GM12875 (cell line): ENCODE measurements around the gene CD5L.
A peak's percentile ranks its signal among the peaks of the same experiment; 100 is the strongest.

ENCODE experiments used
- H3K4me3 ChIP-seq: one replicate; pipeline ENCODE4 v1.5.1; 2011; ENCODE audit warnings: low read depth, low read length, control low read depth
- CTCF ChIP-seq: IDR thresholded peaks from 2 replicates; pipeline ENCODE4 v1.5.1; 2011; ENCODE audit warnings: low read depth, mild to moderate bottlenecking, control low read depth, inconsistent platforms, low read length, moderate library complexity, borderline replicate concordance; ENCODE audit not compliant: insufficient read depth

Gene CD5L

GRCh38 chr1:157819215-157819614, 22.4 kb downstream of the CD5L start:
- TF ChIP-seq CTCF, result no peak
- no peak overlapping the region for H3K4me3 ChIP-seq

GRCh38 chr1:157813269-157813668, 28.3 kb downstream of the CD5L start:
- no peak overlapping the region for H3K4me3 ChIP-seq
- no peak for TF ChIP-seq CTCF

- H3K4me3 ChIP-seq, result peak overlapping the region; percentile 27
- no peak for TF ChIP-seq CTCF
These were observed 35.0 kb downstream of the CD5L start for GRCh38 chr1:157806431-157807149.

- no peak overlapping the region for H3K4me3 ChIP-seq
- no peak for TF ChIP-seq CTCF
These were observed 37.8 kb downstream of the CD5L start for GRCh38 chr1:157803851-157804250.

GRCh38 chr1:157799996-157800395, 41.6 kb downstream of the CD5L start:
- H3K4me3 ChIP-seq, result no peak overlapping the region
- TF ChIP-seq CTCF, result no peak

- no peak for TF ChIP-seq CTCF
- H3K4me3 ChIP-seq, result no peak overlapping the region
These were observed 43.4 kb downstream of the CD5L start for GRCh38 chr1:157798211-157798610.

GRCh38 chr1:157785248-157785647, 56.4 kb downstream of the CD5L start:
- TF ChIP-seq CTCF, result no peak
- H3K4me3 ChIP-seq, result no peak overlapping the region
